Measurements from ENCODE around the gene C16orf87. TPM values are rescaled to one million over a fixed set of nuclear protein-coding genes. Genes with fewer than 3 reads are reported as not detected.

The C16orf87 gene
- total RNA-seq, 4 donors from 2014 or later = 4.1 to 5.9 (median 5.3) TPM

- H3K36me3 ChIP-seq = no peaks in the 10 kb centered on the region
- no peaks in the 10 kb centered on the region for H3K9me3 ChIP-seq
- DNase-seq (ENCODE audit: low spot score in 2 of 2) = no peak
- 84 to 87% methylated on average over 4 of the region's 4 CpGs for WGBS, 2 donors
- H3K27ac ChIP-seq = peak overlapping the region in 1 of 4 donors; percentile 11
- H3K27me3 ChIP-seq = no peaks in the 10 kb centered on the region
- peaks cover 0 to 15% (median 2%) of the 10 kb centered on the region in 4 donors for H3K4me1 ChIP-seq
- no peak overlapping the region for H3K4me3 ChIP-seq
- TF ChIP-seq CTCF (IDR thresholded peaks at IDR 0.05) = no peak
- no peak for TF ChIP-seq POLR2A (IDR thresholded peaks at IDR 0.05)
- no peak for TF ChIP-seq EP300 (IDR thresholded peaks at IDR 0.05)
Measured at GRCh38 chr16:46855389-46855788, 24.4 kb upstream of the C16orf87 start.

GRCh38 chr16:46854846-46855245 lies 23.9 kb upstream of the C16orf87 start:
- H3K9me3 ChIP-seq = no peaks in the 10 kb centered on the region
- WGBS, 2 donors = 87 to 92% methylated on average over 2 of the region's 2 CpGs
- no peak for DNase-seq (ENCODE audit: low spot score in 2 of 2)

DNA sequence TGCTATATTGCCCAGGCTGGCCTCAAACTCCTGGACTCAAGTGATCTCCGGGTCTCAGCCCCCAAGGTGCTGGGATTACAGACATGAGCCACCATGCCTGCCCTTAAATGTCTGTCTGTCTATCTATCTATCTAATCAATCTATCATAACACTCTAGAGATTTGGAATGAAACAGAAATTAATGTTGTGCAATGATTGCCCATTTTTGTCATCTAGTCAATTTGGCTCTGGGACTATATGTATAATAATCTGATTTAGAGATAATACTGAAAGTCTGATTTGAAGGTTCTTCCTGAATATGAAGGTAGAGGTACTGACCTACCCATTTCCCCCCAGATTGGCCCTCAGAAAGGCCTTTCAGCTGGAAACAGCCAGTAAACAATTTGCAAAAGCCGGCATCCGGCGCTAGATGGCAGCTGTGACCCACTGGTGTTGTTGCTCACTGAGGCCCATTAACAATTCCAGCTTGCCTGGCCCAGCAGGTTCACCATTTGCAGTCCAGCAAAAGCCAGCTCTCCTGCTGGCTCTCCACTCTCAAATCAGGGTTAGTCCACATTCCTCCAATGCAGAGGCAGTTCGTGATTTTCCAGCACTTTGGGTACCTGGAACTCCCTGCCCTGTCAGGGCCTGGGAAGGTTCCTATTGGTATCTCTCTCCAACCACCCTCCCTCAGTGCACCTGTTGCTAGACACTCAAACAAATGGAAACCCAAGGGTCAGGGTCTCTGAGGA lies 22.9 kb upstream of the C16orf87 start:
- H3K4me3 ChIP-seq = no peak overlapping the region
- H3K27me3 ChIP-seq = no peaks in the 10 kb centered on the region
- DNase-seq (ENCODE audit: low spot score in 2 of 2) = peak; percentile 59 to 74
- peaks cover 0 to 15% (median 2%) of the 10 kb centered on the region in 4 donors for H3K4me1 ChIP-seq
- H3K36me3 ChIP-seq = no peaks in the 10 kb centered on the region
- peak overlapping the region in 1 of 4 donors; percentile 46 for H3K27ac ChIP-seq
- TF ChIP-seq POLR2A (IDR thresholded peaks at IDR 0.05) (no peak), CTCF (IDR thresholded peaks at IDR 0.05) (peak; percentile 80 to 91 (median 82)), EP300 (IDR thresholded peaks at IDR 0.05) (peak in 1 of 2 donors; percentile 52)
- H3K9me3 ChIP-seq = no peaks in the 10 kb centered on the region
- 19 to 23% methylated on average over 5 of the region's 5 CpGs for WGBS, 2 donors

More at GRCh38 chr16:46854846-46855245, 23.9 kb upstream of the C16orf87 start:
- H3K4me3 ChIP-seq = no peak overlapping the region
- peaks cover 0 to 15% (median 2%) of the 10 kb centered on the region in 4 donors for H3K4me1 ChIP-seq
- no peak overlapping the region for H3K27ac ChIP-seq
- TF ChIP-seq POLR2A (IDR thresholded peaks at IDR 0.05) (no peak), EP300 (IDR thresholded peaks at IDR 0.05) (no peak), CTCF (IDR thresholded peaks at IDR 0.05) (no peak)
- no peaks in the 10 kb centered on the region for H3K27me3 ChIP-seq
- no peaks in the 10 kb centered on the region for H3K36me3 ChIP-seq

DNA sequence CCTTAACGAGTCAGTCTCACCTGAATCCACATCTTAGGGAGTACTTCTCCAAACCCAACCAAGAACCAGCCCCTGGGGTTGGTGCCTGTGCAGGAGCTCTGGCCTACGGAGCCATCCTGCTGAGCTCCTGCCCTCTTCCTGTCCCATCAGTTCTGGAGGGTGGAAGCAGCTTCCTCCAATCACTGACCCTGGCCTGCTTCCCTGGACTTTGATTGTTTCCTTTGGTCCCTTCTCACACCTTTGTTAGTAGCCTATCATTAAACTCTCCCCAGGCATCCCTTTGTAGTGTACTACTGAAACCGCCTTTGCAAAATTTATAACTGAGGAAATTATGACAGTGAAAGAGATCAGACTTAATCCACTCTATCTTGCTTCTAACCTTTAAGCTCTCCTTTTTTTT lies 21.1 kb upstream of the C16orf87 start:
- no peaks in the 10 kb centered on the region for H3K9me3 ChIP-seq
- 64 to 69% methylated on average over 3 of the region's 3 CpGs for WGBS, 2 donors
- H3K27me3 ChIP-seq = no peaks in the 10 kb centered on the region

More for the DNA sequence above, 21.1 kb upstream of the C16orf87 start:
- Histone ChIP-seq H3K4me3 (no peak overlapping the region), H3K36me3 (no peaks in the 10 kb centered on the region), H3K4me1 (peaks cover 0 to 4% (median 2%) of the 10 kb centered on the region in 4 donors), H3K27ac (no peak overlapping the region)
- TF ChIP-seq CTCF (IDR thresholded peaks at IDR 0.05) (no peak), POLR2A (IDR thresholded peaks at IDR 0.05) (no peak), EP300 (IDR thresholded peaks at IDR 0.05) (no peak)
- no peak for DNase-seq (ENCODE audit: low spot score in 2 of 2)

All from tibial nerve (tissue), 4 donors.